HEK293 (cell line): ENCODE data around the gene TCF15.
A peak's percentile ranks its signal among the peaks of the same experiment; 100 is the strongest.

Experiments
- FEZF1 ChIP-seq: fragments of 450-650 bp; formaldehyde crosslinking; IDR thresholded peaks from 2 replicates; pipeline ENCODE4 v1.5.1; 2016; ENCODE audit warnings: missing biosample characterization, missing genetic modification characterization
- HOXC10 ChIP-seq: sonication (generic); formaldehyde crosslinking; IDR thresholded peaks from 2 replicates; pipeline ENCODE4 v1.8.1; 2023; ENCODE audit warnings: mild to moderate bottlenecking, missing genetic modification reagents
- REPIN1 ChIP-seq: fragments of 450-650 bp; formaldehyde crosslinking; IDR thresholded peaks from 2 replicates; pipeline ENCODE4 v1.5.1; 2017; ENCODE audit warnings: missing biosample characterization, missing genetic modification characterization, low read depth
- SP7 ChIP-seq: fragments of 450-650 bp; formaldehyde crosslinking; IDR thresholded peaks from 2 replicates; pipeline ENCODE4 v1.5.1; 2016; ENCODE audit warnings: missing biosample characterization, missing genetic modification characterization
- ZBTB20 ChIP-seq: fragments of 450-650 bp; formaldehyde crosslinking; IDR thresholded peaks from 2 replicates; pipeline ENCODE4 v1.5.1; 2016; ENCODE audit warnings: missing biosample characterization, missing genetic modification characterization
- ZFP37 ChIP-seq: fragments of 450-650 bp; formaldehyde crosslinking; IDR thresholded peaks from 2 replicates; pipeline ENCODE4 v1.5.1; 2016; ENCODE audit warnings: missing biosample characterization, missing genetic modification characterization
- ZIC2 ChIP-seq: fragments of 450-650 bp; formaldehyde crosslinking; IDR thresholded peaks from 2 replicates; pipeline ENCODE4 v1.5.1; 2016; ENCODE audit warnings: missing biosample characterization, missing genetic modification characterization
- ZNF146 ChIP-seq: fragments of 450-650 bp; formaldehyde crosslinking; IDR thresholded peaks from 2 replicates; pipeline ENCODE4 v1.5.1; 2016; ENCODE audit warnings: missing biosample characterization, missing genetic modification characterization
- ZNF169 ChIP-seq: fragments of 450-650 bp; formaldehyde crosslinking; IDR thresholded peaks from 2 replicates; pipeline ENCODE4 v1.5.1; 2016; ENCODE audit warnings: missing biosample characterization, missing genetic modification characterization
- ZNF248 ChIP-seq: fragments of 450-650 bp; formaldehyde crosslinking; IDR thresholded peaks from 2 replicates; pipeline ENCODE4 v1.5.1; 2017; ENCODE audit warnings: missing biosample characterization, missing genetic modification characterization
- ZNF274 ChIP-seq, 2 experiments: fragments of 200-500 bp in 1 of 2; fragments of 450-650 bp in 1 of 2; sonication (Bioruptor generic) in 1 of 2; formaldehyde crosslinking in 1 of 2; IDR thresholded peaks; 2 replicates each; pipeline versions ENCODE4 v1.5.1 to v1.6.1; 2014 to 2016; ENCODE audit warnings: borderline replicate concordance in 1 of 2, inconsistent platforms in 1 of 2, low read length in 1 of 2, missing biosample characterization in 1 of 2, missing genetic modification characterization in 1 of 2
- ZNF302 ChIP-seq: fragments of 450-650 bp; formaldehyde crosslinking; IDR thresholded peaks from 2 replicates; pipeline ENCODE4 v1.5.1; 2016; ENCODE audit warnings: missing biosample characterization, missing genetic modification characterization, low read depth
- ZNF324 ChIP-seq: fragments of 450-650 bp; formaldehyde crosslinking; IDR thresholded peaks from 2 replicates; pipeline ENCODE4 v1.5.1; 2016; ENCODE audit warnings: missing biosample characterization, missing genetic modification characterization
- ZNF354C ChIP-seq: fragments of 450-650 bp; formaldehyde crosslinking; IDR thresholded peaks from 2 replicates; pipeline ENCODE4 v1.5.1; 2016; ENCODE audit warnings: missing biosample characterization, missing genetic modification characterization, low read depth, borderline replicate concordance
- ZNF560 ChIP-seq: fragments of 450-650 bp; formaldehyde crosslinking; IDR thresholded peaks from 2 replicates; pipeline ENCODE4 v1.5.1; 2017; ENCODE audit warnings: missing biosample characterization, missing genetic modification characterization, borderline replicate concordance
- ZNF654 ChIP-seq: fragments of 450-650 bp; formaldehyde crosslinking; IDR thresholded peaks from 2 replicates; pipeline ENCODE4 v1.5.1; 2016; ENCODE audit warnings: low read depth, missing biosample characterization, missing genetic modification characterization
- ZNF701 ChIP-seq: fragments of 450-650 bp; formaldehyde crosslinking; IDR thresholded peaks from 2 replicates; pipeline ENCODE4 v1.5.1; 2016; ENCODE audit warnings: missing biosample characterization, missing genetic modification characterization
- ZNF747 ChIP-seq: fragments of 450-650 bp; formaldehyde crosslinking; IDR thresholded peaks from 2 replicates; pipeline ENCODE4 v1.5.1; 2016; ENCODE audit warnings: missing biosample characterization, missing genetic modification characterization
- ZNF76 ChIP-seq: fragments of 450-650 bp; formaldehyde crosslinking; IDR thresholded peaks from 2 replicates; pipeline ENCODE4; 2016; ENCODE audit warnings: low read depth, missing biosample characterization, missing genetic modification characterization, borderline replicate concordance
- ZNF768 ChIP-seq: fragments of 450-650 bp; formaldehyde crosslinking; IDR thresholded peaks from 2 replicates; pipeline ENCODE4 v1.5.1; 2018; ENCODE audit warnings: missing biosample characterization, mild to moderate bottlenecking, missing genetic modification characterization
- TF ChIP-seq, protein P1 (sequence below): fragments of 450-650 bp; formaldehyde crosslinking; IDR thresholded peaks from 2 replicates; pipeline ENCODE4 v1.5.1; 2016; ENCODE audit warnings: missing biosample characterization, missing genetic modification characterization
- TF ChIP-seq, protein P2 (sequence below): fragments of 450-650 bp; formaldehyde crosslinking; IDR thresholded peaks from 2 replicates; pipeline ENCODE4 v1.5.1; 2016; ENCODE audit warnings: missing biosample characterization, missing genetic modification characterization
- TF ChIP-seq, protein P3 (sequence below): fragments of 450-650 bp; formaldehyde crosslinking; IDR thresholded peaks from 2 replicates; pipeline ENCODE4 v1.5.1; 2016; ENCODE audit warnings: missing biosample characterization, missing genetic modification characterization
- TF ChIP-seq, protein P4 (sequence below): fragments of 450-650 bp; formaldehyde crosslinking; IDR thresholded peaks from 2 replicates; pipeline ENCODE4 v1.5.1; 2017; ENCODE audit warnings: missing biosample characterization, missing genetic modification characterization
- TF ChIP-seq, protein P5 (sequence below): fragments of 450-650 bp; formaldehyde crosslinking; IDR thresholded peaks from 2 replicates; pipeline ENCODE4 v1.5.1; 2016; ENCODE audit warnings: missing biosample characterization, missing genetic modification characterization, low read depth
- TF ChIP-seq, protein P6 (sequence below): fragments of 450-650 bp; formaldehyde crosslinking; IDR thresholded peaks from 2 replicates; pipeline ENCODE4 v1.5.1; 2017; ENCODE audit warnings: missing biosample characterization, missing genetic modification characterization
- TF ChIP-seq, protein P7 (sequence below): fragments of 450-650 bp; formaldehyde crosslinking; IDR thresholded peaks from 2 replicates; pipeline ENCODE4 v1.5.0; 2017; ENCODE audit warnings: missing biosample characterization, missing genetic modification characterization, borderline replicate concordance

TCF15 gene

DNA sequence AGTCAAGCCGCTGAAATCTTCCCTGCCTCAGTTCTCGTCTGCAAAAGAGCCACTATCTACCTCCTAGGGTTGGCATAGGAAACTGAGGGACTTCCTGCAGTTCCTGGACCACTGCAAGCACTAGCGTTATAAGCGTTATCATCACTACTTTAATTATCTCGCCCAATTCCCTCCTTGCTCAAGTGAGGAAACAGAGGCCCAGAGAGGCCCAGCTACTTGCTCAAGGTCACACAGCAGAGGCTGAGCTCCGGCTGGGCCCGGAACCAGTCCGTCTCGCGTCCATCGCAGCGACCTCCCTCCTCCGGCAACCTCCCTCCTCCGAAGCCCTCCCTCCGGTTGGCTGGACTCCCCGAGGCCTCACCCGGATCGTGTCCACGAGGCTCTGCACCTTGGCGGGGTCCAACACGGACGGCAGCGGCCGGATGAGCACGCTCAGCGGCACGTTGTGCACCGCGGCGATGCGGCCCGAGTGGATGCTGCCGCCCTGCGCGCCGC lies 42.6 kb upstream of the TCF15 start (continued):
- TF ChIP-seq ZNF324 (0 out of 2 replicates have a peak, but pooled peaks have one; percentile 35), ZBTB20 (tag by site-specific recombination) (peak; percentile 28; the same call in 1 of the 2 replicates), HOXC10 (CRISPR knock-in tag) (0 out of 2 replicates have a peak, but pooled peaks have one; percentile 76), ZIC2 (tag by site-specific recombination) (no peak), ZNF76 (tag by site-specific recombination) (no peak), ZNF747 (no peak), ZNF654 (tag by site-specific recombination) (no peak), ZNF248 (tag by site-specific recombination) (no peak), REPIN1 (tag by site-specific recombination) (0 out of 2 replicates have a peak, but pooled peaks have one; percentile 14), ZNF701 (tag by site-specific recombination) (no peak), ZFP37 (tag by site-specific recombination) (no peak), ZNF146 (tag by site-specific recombination) (no peak), ZNF274 (IDR thresholded peaks at IDR 0.05; ENCODE audit: low read length) (no peak), ZNF274 (tag by site-specific recombination; IDR thresholded peaks at IDR 0.05; ENCODE audit: borderline replicate concordance) (no peak), FEZF1 (tag by site-specific recombination) (no peak), ZNF768 (tag by site-specific recombination) (peak; percentile 99; the same call in 1 of the 2 replicates), ZNF354C (tag by site-specific recombination) (no peak), ZNF169 (no peak), ZNF302 (no peak), ZNF560 (no peak), SP7 (tag by site-specific recombination) (peak; percentile 23; the same call in 1 of the 2 replicates)
- TF ChIP-seq, protein P1, sequence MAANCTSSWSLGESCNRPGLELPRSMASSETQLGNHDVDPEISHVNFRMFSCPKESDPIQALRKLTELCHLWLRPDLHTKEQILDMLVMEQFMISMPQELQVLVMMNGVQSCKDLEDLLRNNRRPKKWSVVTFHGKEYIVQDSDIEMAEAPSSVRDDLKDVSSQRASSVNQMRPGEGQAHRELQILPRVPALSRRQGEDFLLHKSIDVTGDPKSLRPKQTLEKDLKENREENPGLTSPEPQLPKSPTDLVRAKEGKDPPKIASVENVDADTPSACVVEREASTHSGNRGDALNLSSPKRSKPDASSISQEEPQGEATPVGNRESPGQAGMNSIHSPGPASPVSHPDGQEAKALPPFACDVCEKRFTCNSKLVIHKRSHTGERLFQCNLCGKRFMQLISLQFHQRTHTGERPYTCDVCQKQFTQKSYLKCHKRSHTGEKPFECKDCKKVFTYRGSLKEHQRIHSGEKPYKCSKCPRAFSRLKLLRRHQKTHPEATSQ (tag by site-specific recombination): peak; percentile 37; the same call in 1 of the 2 replicates
- TF ChIP-seq, protein P2, sequence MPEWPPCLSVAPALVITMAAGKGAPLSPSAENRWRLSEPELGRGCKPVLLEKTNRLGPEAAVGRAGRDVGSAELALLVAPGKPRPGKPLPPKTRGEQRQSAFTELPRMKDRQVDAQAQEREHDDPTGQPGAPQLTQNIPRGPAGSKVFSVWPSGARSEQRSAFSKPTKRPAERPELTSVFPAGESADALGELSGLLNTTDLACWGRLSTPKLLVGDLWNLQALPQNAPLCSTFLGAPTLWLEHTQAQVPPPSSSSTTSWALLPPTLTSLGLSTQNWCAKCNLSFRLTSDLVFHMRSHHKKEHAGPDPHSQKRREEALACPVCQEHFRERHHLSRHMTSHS (tag by site-specific recombination): no peak
- TF ChIP-seq, protein P3, sequence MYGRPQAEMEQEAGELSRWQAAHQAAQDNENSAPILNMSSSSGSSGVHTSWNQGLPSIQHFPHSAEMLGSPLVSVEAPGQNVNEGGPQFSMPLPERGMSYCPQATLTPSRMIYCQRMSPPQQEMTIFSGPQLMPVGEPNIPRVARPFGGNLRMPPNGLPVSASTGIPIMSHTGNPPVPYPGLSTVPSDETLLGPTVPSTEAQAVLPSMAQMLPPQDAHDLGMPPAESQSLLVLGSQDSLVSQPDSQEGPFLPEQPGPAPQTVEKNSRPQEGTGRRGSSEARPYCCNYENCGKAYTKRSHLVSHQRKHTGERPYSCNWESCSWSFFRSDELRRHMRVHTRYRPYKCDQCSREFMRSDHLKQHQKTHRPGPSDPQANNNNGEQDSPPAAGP (tag by site-specific recombination): 0 out of 2 replicates have a peak, but pooled peaks have one; percentile 37
- TF ChIP-seq, protein P4, sequence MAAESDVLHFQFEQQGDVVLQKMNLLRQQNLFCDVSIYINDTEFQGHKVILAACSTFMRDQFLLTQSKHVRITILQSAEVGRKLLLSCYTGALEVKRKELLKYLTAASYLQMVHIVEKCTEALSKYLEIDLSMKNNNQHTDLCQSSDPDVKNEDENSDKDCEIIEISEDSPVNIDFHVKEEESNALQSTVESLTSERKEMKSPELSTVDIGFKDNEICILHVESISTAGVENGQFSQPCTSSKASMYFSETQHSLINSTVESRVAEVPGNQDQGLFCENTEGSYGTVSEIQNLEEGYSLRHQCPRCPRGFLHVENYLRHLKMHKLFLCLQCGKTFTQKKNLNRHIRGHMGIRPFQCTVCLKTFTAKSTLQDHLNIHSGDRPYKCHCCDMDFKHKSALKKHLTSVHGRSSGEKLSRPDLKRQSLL: no peak
- TF ChIP-seq, protein P5, sequence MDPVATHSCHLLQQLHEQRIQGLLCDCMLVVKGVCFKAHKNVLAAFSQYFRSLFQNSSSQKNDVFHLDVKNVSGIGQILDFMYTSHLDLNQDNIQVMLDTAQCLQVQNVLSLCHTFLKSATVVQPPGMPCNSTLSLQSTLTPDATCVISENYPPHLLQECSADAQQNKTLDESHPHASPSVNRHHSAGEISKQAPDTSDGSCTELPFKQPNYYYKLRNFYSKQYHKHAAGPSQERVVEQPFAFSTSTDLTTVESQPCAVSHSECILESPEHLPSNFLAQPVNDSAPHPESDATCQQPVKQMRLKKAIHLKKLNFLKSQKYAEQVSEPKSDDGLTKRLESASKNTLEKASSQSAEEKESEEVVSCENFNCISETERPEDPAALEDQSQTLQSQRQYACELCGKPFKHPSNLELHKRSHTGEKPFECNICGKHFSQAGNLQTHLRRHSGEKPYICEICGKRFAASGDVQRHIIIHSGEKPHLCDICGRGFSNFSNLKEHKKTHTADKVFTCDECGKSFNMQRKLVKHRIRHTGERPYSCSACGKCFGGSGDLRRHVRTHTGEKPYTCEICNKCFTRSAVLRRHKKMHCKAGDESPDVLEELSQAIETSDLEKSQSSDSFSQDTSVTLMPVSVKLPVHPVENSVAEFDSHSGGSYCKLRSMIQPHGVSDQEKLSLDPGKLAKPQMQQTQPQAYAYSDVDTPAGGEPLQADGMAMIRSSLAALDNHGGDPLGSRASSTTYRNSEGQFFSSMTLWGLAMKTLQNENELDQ (tag by site-specific recombination): no peak
- TF ChIP-seq, protein P6, sequence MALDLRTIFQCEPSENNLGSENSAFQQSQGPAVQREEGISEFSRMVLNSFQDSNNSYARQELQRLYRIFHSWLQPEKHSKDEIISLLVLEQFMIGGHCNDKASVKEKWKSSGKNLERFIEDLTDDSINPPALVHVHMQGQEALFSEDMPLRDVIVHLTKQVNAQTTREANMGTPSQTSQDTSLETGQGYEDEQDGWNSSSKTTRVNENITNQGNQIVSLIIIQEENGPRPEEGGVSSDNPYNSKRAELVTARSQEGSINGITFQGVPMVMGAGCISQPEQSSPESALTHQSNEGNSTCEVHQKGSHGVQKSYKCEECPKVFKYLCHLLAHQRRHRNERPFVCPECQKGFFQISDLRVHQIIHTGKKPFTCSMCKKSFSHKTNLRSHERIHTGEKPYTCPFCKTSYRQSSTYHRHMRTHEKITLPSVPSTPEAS (tag by site-specific recombination): no peak
- TF ChIP-seq, protein P7, sequence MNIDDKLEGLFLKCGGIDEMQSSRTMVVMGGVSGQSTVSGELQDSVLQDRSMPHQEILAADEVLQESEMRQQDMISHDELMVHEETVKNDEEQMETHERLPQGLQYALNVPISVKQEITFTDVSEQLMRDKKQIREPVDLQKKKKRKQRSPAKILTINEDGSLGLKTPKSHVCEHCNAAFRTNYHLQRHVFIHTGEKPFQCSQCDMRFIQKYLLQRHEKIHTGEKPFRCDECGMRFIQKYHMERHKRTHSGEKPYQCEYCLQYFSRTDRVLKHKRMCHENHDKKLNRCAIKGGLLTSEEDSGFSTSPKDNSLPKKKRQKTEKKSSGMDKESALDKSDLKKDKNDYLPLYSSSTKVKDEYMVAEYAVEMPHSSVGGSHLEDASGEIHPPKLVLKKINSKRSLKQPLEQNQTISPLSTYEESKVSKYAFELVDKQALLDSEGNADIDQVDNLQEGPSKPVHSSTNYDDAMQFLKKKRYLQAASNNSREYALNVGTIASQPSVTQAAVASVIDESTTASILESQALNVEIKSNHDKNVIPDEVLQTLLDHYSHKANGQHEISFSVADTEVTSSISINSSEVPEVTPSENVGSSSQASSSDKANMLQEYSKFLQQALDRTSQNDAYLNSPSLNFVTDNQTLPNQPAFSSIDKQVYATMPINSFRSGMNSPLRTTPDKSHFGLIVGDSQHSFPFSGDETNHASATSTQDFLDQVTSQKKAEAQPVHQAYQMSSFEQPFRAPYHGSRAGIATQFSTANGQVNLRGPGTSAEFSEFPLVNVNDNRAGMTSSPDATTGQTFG: no peak
